Ammon's horn (tissue), 1 donor: ENCODE results near the gene TMEM219.

Experiments used
- DNase-seq: peaks from one replicate; pipeline ENCODE4 v3.0.0-alpha.2; 2016; ENCODE audit warnings: low spot score

The TMEM219 gene

GRCh38 chr16:29995324-29995910 is 33.5 kb downstream of the TMEM219 start, which contains the start of gene HIRIP3:
TSS of gene HIRIP3 (minus strand) at chr16:29995617. CDS start at chr16:29995605, 12 bp downstream.
- DNase-seq, result peak; percentile 83

- peak; percentile 99 for DNase-seq
These were observed 34.3 kb downstream of the TMEM219 start, which contains the start of gene INO80E for GRCh38 chr16:29995911-29996765. TSS of gene INO80E (plus strand) at chr16:29996241. CDS start at chr16:29996311, 70 bp downstream.

DNA sequence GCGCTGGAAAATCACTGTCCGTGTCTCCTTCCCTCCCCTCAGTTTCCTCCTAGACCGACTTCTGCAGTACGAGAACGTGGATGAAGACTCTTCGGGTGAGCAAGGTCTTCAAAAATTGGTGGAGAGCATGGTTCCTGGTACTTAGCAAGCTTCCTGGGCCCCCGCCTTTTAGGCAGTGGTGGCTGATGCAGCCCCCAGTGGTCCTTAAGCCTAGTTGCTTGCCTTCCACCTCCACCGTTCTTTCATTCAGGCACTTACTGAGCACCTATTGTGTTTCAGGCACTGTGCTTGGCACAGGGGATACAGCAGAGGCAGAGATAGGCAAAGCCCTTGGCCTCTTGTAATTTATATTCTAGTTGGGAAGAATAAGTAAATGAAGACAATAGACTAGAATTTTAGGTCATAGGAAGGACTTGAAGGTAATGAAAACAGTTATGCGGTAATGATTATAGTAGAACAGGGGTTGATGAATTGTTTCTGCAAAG is 34.9 kb downstream of the TMEM219 start:
- DNase-seq, result no peak

DNA sequence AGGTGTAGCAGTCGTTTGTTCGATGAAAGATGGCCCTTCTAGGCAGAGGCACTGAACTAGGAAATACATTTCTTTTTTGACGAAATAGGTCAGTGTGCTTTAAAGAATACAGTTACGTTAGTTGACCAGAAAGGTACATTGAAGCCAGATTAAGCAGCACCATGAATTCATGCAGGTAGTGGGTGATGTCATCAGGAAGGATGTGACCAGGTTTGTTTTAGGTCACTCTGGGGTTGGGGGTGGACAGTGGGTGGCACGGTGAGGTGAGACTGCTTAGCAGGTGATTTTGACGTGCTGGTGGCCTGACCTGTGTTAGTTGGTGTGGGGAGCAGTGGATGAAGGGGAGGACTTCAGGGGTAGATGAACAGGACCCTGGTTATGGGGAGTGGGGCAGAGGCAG is 37.7 kb downstream of the TMEM219 start:
- no peak for DNase-seq

DNA sequence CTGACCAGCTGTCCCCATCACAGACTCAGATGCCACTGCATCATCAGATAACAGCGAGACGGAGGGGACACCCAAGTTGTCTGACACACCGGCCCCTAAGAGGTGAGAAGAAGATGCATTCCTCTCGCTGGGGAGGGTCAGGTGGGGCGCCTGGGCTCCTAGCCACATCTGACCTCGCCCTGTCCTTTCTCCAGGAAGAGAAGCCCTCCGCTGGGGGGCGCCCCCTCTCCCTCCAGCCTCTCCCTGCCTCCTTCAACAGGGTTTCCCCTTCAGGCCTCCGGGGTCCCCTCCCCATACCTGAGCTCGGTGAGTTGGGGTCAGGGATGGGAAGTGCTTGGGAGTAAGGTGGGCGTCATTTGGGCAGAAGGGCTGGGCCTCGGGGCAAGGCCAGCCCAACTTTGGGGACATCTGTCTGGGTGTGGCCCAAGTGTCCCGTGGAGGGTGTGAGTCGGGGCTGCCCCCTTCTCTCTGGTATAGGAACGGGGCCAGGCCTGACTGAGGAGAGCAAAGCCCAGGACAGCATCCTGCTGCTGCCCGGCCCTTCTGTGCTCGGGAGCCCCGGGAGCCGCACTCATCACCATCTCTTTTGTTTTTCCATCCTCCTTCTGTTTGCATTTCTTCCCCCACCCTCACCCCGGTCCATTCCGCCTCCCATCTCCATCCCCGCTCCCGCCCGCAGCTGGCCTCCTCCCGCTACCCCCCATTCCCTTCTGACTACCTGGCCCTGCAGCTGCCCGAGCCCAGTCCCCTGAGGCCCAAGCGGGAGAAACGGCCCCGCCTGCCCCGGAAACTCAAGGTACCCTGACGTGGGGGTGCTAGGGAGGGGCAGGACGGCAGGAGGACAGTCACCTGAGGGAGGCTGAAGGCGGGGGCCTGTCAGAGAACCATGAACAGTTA is 39.1 kb downstream of the TMEM219 start:
- DNase-seq, result no peak

GRCh38 chr16:30002614-30003346 is 40.9 kb downstream of the TMEM219 start:
- no peak for DNase-seq

- DNase-seq, result no peak
These were observed 42.0 kb downstream of the TMEM219 start for GRCh38 chr16:30003670-30004423.

GRCh38 chr16:30004424-30004776 is 42.5 kb downstream of the TMEM219 start:
- no peak for DNase-seq

GRCh38 chr16:30004811-30005242 is 42.9 kb downstream of the TMEM219 start:
- DNase-seq, result no peak

- no peak for DNase-seq
These were observed 43.6 kb downstream of the TMEM219 start for GRCh38 chr16:30005341-30006094.

DNA sequence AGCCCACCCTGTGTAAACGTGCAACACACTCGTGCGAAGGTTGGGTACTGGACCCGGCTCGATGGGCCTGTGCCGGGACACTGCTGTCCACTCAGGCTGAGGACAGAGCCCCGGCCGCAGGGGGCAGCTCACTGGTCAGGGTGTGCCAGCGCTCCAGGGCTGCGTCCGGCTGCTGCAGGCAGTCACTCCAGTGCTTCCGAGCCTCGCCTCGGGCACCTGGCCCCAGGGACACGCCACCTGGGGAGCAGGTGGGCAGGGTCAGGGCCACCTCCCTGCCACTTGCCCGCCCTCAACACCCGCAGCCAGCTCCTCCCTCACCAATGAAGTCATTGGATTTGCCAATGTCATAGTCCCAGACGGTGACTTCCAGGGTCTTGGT is 44.2 kb downstream of the TMEM219 start:
- no peak for DNase-seq

GRCh38 chr16:30006659-30007377 is 44.9 kb downstream of the TMEM219 start:
- no peak for DNase-seq

DNA sequence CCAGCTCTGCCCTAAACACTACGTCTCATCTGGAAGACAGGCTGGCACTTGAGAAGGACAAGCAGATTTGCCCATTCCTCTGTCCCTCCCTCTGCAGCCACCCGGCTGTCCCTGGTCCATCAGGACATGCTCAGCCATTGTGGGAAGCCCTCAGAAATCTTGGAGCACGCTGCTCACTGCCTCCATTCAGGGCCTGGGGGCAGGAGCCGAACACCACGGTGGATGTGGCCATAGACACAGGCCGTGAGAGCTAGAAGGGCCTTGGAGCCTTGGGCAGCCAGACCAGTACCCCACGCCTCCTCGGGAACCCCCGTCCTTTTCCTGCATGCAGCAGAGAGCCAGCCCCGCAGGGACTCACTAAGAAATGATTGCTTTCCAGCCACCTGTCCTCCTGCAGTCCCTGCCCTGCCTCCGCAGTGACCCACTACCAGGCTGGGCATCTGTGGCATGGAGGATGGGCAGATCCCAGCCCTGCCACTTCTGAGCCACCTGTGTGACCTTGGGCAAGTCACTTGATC is 45.6 kb downstream of the TMEM219 start:
- no peak for DNase-seq

GRCh38 chr16:30009085-30009862 is 47.4 kb downstream of the TMEM219 start:
- DNase-seq, result no peak

GRCh38 chr16:30009990-30010843 is 48.3 kb downstream of the TMEM219 start:
- DNase-seq, result no peak

- no peak for DNase-seq
These were observed 49.2 kb downstream of the TMEM219 start, which contains the start of gene DOC2A for GRCh38 chr16:30010844-30011713. TSS of gene DOC2A (minus strand) at chr16:30011027. CDS start at chr16:30010222, 805 bp downstream.
